Neural cell (in vitro differentiated cells): ENCODE measurements around the gene UBE2I. TPM values are rescaled to one million over a fixed set of nuclear protein-coding genes. Genes with fewer than 3 reads are reported as not detected.

Source experiments
- H2AFZ ChIP-seq: fragments of 200-600, 300-800 bp; sonication (generic), shearing (Covaris generic); 2 replicates; pipeline ENCODE4 v1.6.0; 2014; ENCODE audit warnings: low read depth, mild to moderate bottlenecking, antibody characterized with exemption, low read length, moderate library complexity
- H3F3A ChIP-seq: fragments of 200-600 bp; shearing (Covaris generic); 2 replicates; pipeline ENCODE4 v1.6.1; 2016; ENCODE audit warnings: mild to moderate bottlenecking, moderate library complexity, mixed read lengths, antibody characterized with exemption, low read length; ENCODE audit not compliant: insufficient read depth, poor library complexity, severe bottlenecking
- H3K27ac ChIP-seq: fragments of 200-600, 300-800 bp; sonication (generic), shearing (Covaris generic); 2 replicates; pipeline ENCODE4 v1.5.1; 2014; ENCODE audit warnings: mild to moderate bottlenecking, low read length, moderate library complexity
- H3K27me3 ChIP-seq: fragments of 300-800, 200-600 bp; sonication (generic), shearing (Covaris generic); 2 replicates; pipeline ENCODE4 v1.6.0; 2014; ENCODE audit warnings: mild to moderate bottlenecking, low read depth, low read length, moderate library complexity; ENCODE audit not compliant: insufficient read depth
- H3K36me3 ChIP-seq: fragments of 300-800, 200-600 bp; sonication (generic), shearing (Covaris generic); 2 replicates; pipeline ENCODE4 v1.5.1; 2014; ENCODE audit warnings: mild to moderate bottlenecking, antibody characterized with exemption, low read length, moderate library complexity; ENCODE audit not compliant: insufficient read depth
- H3K4me2 ChIP-seq: fragments of 300-800, 200-600 bp; sonication (generic), shearing (Covaris generic); 2 replicates; pipeline ENCODE4 v1.6.0; 2014; ENCODE audit warnings: mild to moderate bottlenecking, low read length
- H3K4me3 ChIP-seq: fragments of 300-800, 200-600 bp; sonication (generic), shearing (Covaris generic); 2 replicates; pipeline ENCODE4 v1.5.1; 2014; ENCODE audit warnings: mild to moderate bottlenecking, low read length, moderate library complexity
- H3K79me2 ChIP-seq: fragments of 200-600 bp; shearing (Covaris generic); replicated peaks from 2 replicates; pipeline ENCODE4 v1.6.0; 2014; ENCODE audit warnings: mild to moderate bottlenecking, low read length, moderate library complexity; ENCODE audit not compliant: insufficient read depth
- H3K9ac ChIP-seq: fragments of 300-800, 200-600 bp; sonication (generic), shearing (Covaris generic); 2 replicates; pipeline ENCODE4 v1.6.1; 2016; ENCODE audit warnings: mild to moderate bottlenecking, low read length, mixed read lengths
- H3K9me2 ChIP-seq: fragments of 200-600 bp; shearing (Covaris generic); 2 replicates; pipeline ENCODE4 v1.6.1; 2016; ENCODE audit warnings: mild to moderate bottlenecking, low read length, mixed read lengths; ENCODE audit not compliant: insufficient read depth
- H3K9me3 ChIP-seq: fragments of 200-600, 300-800 bp; sonication (generic), shearing (Covaris generic); 2 replicates; pipeline ENCODE4 v1.6.1; 2016; ENCODE audit warnings: mild to moderate bottlenecking, mixed run types, low read length, moderate library complexity, mixed read lengths
- H4K20me1 ChIP-seq: fragments of 200-600 bp; shearing (Covaris generic); 2 replicates; pipeline ENCODE4 v1.6.1; 2016; ENCODE audit warnings: mild to moderate bottlenecking, mixed run types; ENCODE audit not compliant: insufficient read depth
- EP300 ChIP-seq: fragments of 450-650 bp; conservative IDR thresholded peaks from 2 replicates; pipeline ENCODE4 v1.6.1; 2014; ENCODE audit warnings: antibody characterized with exemption, mild to moderate bottlenecking, moderate library complexity; ENCODE audit not compliant: poor library complexity, severe bottlenecking
- EZH2 ChIP-seq: fragments of 200-600, 300-800 bp; shearing (Covaris generic), sonication (generic); IDR thresholded peaks from 2 replicates; pipeline ENCODE4 v1.6.1; 2014; ENCODE audit warnings: antibody characterized with exemption, low read length, borderline replicate concordance, mild to moderate bottlenecking; ENCODE audit not compliant: insufficient read depth, poor library complexity, severe bottlenecking
- MXI1 ChIP-seq: fragments of 450-650 bp; conservative IDR thresholded peaks from 2 replicates; pipeline ENCODE4 v1.6.1; 2014; ENCODE audit warnings: antibody characterized with exemption, mild to moderate bottlenecking; ENCODE audit not compliant: poor library complexity, severe bottlenecking
- POLR2AphosphoS5 ChIP-seq: IDR thresholded peaks from 2 replicates; pipeline ENCODE4 v1.6.1; 2012
- RAD21 ChIP-seq: fragments of 450-650 bp; conservative IDR thresholded peaks from 2 replicates; pipeline ENCODE4 v1.6.1; 2014; ENCODE audit warnings: antibody characterized with exemption, mild to moderate bottlenecking, moderate library complexity
- SMC3 ChIP-seq: fragments of 450-650 bp; conservative IDR thresholded peaks from 2 replicates; pipeline ENCODE4 v1.6.1; 2014; ENCODE audit warnings: antibody characterized with exemption, mild to moderate bottlenecking, moderate library complexity; ENCODE audit not compliant: poor library complexity
- TAF1 ChIP-seq: IDR thresholded peaks from 2 replicates; pipeline ENCODE4 v1.6.1; 2012; ENCODE audit warnings: low read depth
- polyA plus RNA-seq: library from polyadenylated mRNA; depleted of rRNA; stranded (reverse); fragments of >200 nt; gene quantifications from 2 replicates; pipeline ENCODE4 v1.2.3, GENCODE V29; 2014
- TF ChIP-seq, protein P1 (sequence below): IDR thresholded peaks from 2 replicates; pipeline ENCODE4 v1.6.1; 2012; ENCODE audit warnings: borderline replicate concordance
- TF ChIP-seq, protein P2 (sequence below): fragments of 450-650 bp; IDR thresholded peaks from 2 replicates; pipeline ENCODE4 v1.5.1; 2014; ENCODE audit warnings: antibody characterized with exemption, mild to moderate bottlenecking, moderate library complexity; ENCODE audit not compliant: poor library complexity, severe bottlenecking

The UBE2I gene
- polyA plus RNA-seq, 1 donor from 2014 or later: 111 TPM

DNA sequence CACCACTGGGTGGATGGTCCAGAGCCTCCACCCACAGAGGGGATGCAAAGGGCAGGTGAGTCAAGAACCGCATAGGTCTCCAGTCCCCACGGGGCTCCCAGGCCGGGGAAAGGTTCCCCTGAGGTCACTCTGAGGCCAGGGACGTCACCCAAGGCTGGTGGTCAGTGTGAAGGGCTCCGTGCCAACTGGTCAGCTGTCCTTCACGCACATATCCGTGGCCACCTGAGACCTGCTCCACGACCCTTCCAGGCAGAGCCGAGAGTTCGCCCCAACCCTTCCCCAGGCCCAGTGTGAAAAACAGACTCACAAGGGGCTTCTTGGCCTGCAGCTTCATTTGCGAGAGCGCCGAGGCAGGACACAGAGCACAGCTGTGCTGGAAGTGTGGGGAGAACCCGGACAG lies 39.5 kb downstream of the UBE2I start:
- no peaks in the 10 kb centered on the region for H3K36me3 ChIP-seq
- H3K4me3 ChIP-seq: no peak overlapping the region
- no peak overlapping the region for H3K9ac ChIP-seq
- H4K20me1 ChIP-seq: no peaks in the 10 kb centered on the region
- H3K9me2 ChIP-seq: no peaks in the 10 kb centered on the region
- TF ChIP-seq SMC3: no peak
- TF ChIP-seq, protein P1, sequence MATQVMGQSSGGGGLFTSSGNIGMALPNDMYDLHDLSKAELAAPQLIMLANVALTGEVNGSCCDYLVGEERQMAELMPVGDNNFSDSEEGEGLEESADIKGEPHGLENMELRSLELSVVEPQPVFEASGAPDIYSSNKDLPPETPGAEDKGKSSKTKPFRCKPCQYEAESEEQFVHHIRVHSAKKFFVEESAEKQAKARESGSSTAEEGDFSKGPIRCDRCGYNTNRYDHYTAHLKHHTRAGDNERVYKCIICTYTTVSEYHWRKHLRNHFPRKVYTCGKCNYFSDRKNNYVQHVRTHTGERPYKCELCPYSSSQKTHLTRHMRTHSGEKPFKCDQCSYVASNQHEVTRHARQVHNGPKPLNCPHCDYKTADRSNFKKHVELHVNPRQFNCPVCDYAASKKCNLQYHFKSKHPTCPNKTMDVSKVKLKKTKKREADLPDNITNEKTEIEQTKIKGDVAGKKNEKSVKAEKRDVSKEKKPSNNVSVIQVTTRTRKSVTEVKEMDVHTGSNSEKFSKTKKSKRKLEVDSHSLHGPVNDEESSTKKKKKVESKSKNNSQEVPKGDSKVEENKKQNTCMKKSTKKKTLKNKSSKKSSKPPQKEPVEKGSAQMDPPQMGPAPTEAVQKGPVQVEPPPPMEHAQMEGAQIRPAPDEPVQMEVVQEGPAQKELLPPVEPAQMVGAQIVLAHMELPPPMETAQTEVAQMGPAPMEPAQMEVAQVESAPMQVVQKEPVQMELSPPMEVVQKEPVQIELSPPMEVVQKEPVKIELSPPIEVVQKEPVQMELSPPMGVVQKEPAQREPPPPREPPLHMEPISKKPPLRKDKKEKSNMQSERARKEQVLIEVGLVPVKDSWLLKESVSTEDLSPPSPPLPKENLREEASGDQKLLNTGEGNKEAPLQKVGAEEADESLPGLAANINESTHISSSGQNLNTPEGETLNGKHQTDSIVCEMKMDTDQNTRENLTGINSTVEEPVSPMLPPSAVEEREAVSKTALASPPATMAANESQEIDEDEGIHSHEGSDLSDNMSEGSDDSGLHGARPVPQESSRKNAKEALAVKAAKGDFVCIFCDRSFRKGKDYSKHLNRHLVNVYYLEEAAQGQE: no peak
- TF ChIP-seq, protein P2, sequence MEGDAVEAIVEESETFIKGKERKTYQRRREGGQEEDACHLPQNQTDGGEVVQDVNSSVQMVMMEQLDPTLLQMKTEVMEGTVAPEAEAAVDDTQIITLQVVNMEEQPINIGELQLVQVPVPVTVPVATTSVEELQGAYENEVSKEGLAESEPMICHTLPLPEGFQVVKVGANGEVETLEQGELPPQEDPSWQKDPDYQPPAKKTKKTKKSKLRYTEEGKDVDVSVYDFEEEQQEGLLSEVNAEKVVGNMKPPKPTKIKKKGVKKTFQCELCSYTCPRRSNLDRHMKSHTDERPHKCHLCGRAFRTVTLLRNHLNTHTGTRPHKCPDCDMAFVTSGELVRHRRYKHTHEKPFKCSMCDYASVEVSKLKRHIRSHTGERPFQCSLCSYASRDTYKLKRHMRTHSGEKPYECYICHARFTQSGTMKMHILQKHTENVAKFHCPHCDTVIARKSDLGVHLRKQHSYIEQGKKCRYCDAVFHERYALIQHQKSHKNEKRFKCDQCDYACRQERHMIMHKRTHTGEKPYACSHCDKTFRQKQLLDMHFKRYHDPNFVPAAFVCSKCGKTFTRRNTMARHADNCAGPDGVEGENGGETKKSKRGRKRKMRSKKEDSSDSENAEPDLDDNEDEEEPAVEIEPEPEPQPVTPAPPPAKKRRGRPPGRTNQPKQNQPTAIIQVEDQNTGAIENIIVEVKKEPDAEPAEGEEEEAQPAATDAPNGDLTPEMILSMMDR: no peak
- TF ChIP-seq EP300: no peak
- no peak for TF ChIP-seq MXI1
- no peak for TF ChIP-seq EZH2
- no peak for TF ChIP-seq RAD21
- TF ChIP-seq POLR2AphosphoS5: no peak
- TF ChIP-seq TAF1: no peak
- no peaks in the 10 kb centered on the region for H3F3A ChIP-seq
- no peak overlapping the region for H3K27ac ChIP-seq
- H3K27me3 ChIP-seq: no peaks in the 10 kb centered on the region
- H3K79me2 ChIP-seq: peaks cover 26% of the 10 kb centered on the region
- no peaks in the 10 kb centered on the region for H3K9me3 ChIP-seq
- H3K4me2 ChIP-seq: no peak overlapping the region
- no peak overlapping the region for H2AFZ ChIP-seq

DNA sequence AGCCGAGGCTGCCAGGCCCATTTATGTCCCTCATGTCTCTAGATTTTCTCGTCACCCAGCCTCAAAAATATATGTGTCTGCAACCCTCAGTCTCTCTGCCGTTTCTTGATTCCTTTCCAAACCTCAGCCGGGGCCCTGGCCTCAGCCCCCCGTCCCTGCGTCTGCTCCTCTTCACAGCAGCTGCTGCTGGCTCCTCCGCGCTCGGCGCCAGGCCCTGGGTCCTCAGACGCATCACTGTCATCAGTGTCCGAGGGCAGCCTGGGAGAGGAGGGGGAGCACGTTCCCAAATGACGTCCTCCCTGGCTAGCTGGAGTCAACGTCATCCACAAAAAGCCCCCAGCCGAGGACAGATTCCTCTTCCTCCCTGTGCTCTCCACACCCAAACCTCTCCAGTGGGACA lies 39.9 kb downstream of the UBE2I start:
- Histone ChIP-seq H3K27ac (no peak overlapping the region), H4K20me1 (no peaks in the 10 kb centered on the region), H3K36me3 (no peaks in the 10 kb centered on the region), H3K9ac (no peak overlapping the region), H3K4me2 (no peak overlapping the region), H3K79me2 (peaks cover 26% of the 10 kb centered on the region), H3K4me3 (no peak overlapping the region), H3F3A (no peaks in the 10 kb centered on the region), H3K9me3 (no peaks in the 10 kb centered on the region), H2AFZ (no peak overlapping the region), H3K27me3 (no peaks in the 10 kb centered on the region), H3K9me2 (no peaks in the 10 kb centered on the region)
- TF ChIP-seq, protein P1: no peak
- TF ChIP-seq, protein P2: no peak
- TF ChIP-seq EZH2: no peak
- no peak for TF ChIP-seq POLR2AphosphoS5
- TF ChIP-seq EP300: no peak
- no peak for TF ChIP-seq TAF1
- TF ChIP-seq MXI1: no peak
- TF ChIP-seq RAD21: no peak
- TF ChIP-seq SMC3: no peak
